Lower lobe of right lung (tissue), 2 donors: ENCODE results near the gene SSTR1. TPM values are rescaled to one million over a fixed set of nuclear protein-coding genes. Genes with fewer than 3 reads are reported as not detected.

Experiments
- ATAC-seq, 2 donors: fragments of 200-7000 bp; cut with Tn5 transposase; one replicate each; pipeline ENCODE4 v1.9.1; 2020 to 2022; ENCODE audit warnings: mild to moderate bottlenecking in 2 of 2, moderate library complexity in 2 of 2
- DNase-seq: peaks from one replicate; pipeline ENCODE4 v3.0.0-alpha.2; 2020
- H3K27ac ChIP-seq: fragments of 200-600 bp; one replicate; pipeline ENCODE4 v1.8.0; 2022
- H3K27me3 ChIP-seq: fragments of 200-600 bp; one replicate; pipeline ENCODE4 v1.8.0; 2022; ENCODE audit warnings: low read depth
- H3K36me3 ChIP-seq: fragments of 200-600 bp; one replicate; pipeline ENCODE4 v1.8.0; 2022; ENCODE audit warnings: mild to moderate bottlenecking
- H3K4me1 ChIP-seq: fragments of 200-600 bp; one replicate; pipeline ENCODE4 v1.8.0; 2022
- H3K4me3 ChIP-seq: fragments of 200-600 bp; one replicate; pipeline ENCODE4 v1.8.0; 2022; ENCODE audit warnings: mild to moderate bottlenecking
- H3K9me3 ChIP-seq: fragments of 200-600 bp; one replicate; pipeline ENCODE4 v1.8.0; 2022
- intact Hi-C: fragments of 100-400 bp; cut with DNase I; formaldehyde crosslinking; loops from one replicate; pipeline ENCODE4 v1.11.0; 2022
- total RNA-seq: library from RNA; stranded (reverse); fragmentation: NEBNext Ultra II Directional; extraction: Animal tissue kit (Norgen Biotek cat#: 25700); gene quantifications from one replicate; pipeline ENCODE4 v1.2.1, GENCODE V29; 2021
- TF ChIP-seq, protein P1 (sequence below): fragments of 200-600 bp; IDR thresholded peaks from one replicate; pipeline ENCODE4 v1.8.0; 2022; ENCODE audit warnings: antibody characterized with exemption, mild to moderate bottlenecking
- donor health status: DM: no; HTN: yes; CAD: no; lungs with severe emphysema.

Gene SSTR1
- total RNA-seq, 1 donor from 2014 or later, result 8.7 TPM

DNA sequence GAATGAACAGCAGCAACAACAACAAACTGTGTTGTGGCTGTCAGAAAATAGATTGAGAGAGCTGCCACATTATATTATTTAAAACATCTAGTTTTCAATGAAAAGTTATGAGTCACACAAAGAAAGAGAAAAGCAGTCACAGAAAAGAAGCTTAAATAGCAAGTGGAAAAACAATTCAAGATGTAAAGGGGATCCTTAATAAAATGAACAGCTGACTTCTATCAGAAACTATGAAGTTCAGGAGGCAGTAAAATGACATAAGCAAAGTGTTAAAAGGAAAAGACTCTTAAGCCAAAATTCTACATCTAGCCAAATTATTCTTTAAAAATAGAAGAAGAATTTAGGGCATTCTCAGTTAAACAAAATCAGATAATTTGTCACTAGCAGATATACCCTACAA, 42.6 kb downstream of the SSTR1 start:
- Histone ChIP-seq H3K36me3 (no peaks in the 10 kb centered on the region), H3K4me3 (peak overlapping the region; percentile 56), H3K27ac (no peak overlapping the region), H3K27me3 (peaks cover 1% of the 10 kb centered on the region), H3K4me1 (no peaks in the 10 kb centered on the region), H3K9me3 (no peaks in the 10 kb centered on the region)
- DNase-seq (no peak), ATAC-seq (no peak)
- TF ChIP-seq, protein P1, sequence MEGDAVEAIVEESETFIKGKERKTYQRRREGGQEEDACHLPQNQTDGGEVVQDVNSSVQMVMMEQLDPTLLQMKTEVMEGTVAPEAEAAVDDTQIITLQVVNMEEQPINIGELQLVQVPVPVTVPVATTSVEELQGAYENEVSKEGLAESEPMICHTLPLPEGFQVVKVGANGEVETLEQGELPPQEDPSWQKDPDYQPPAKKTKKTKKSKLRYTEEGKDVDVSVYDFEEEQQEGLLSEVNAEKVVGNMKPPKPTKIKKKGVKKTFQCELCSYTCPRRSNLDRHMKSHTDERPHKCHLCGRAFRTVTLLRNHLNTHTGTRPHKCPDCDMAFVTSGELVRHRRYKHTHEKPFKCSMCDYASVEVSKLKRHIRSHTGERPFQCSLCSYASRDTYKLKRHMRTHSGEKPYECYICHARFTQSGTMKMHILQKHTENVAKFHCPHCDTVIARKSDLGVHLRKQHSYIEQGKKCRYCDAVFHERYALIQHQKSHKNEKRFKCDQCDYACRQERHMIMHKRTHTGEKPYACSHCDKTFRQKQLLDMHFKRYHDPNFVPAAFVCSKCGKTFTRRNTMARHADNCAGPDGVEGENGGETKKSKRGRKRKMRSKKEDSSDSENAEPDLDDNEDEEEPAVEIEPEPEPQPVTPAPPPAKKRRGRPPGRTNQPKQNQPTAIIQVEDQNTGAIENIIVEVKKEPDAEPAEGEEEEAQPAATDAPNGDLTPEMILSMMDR, result no peak
- intact Hi-C loops, result no loop called here

GRCh38 chr14:38252066-38252710, 44.5 kb downstream of the SSTR1 start:
- no peaks in the 10 kb centered on the region for H3K4me1 ChIP-seq
- H3K27me3 ChIP-seq, result peaks cover 12% of the 10 kb centered on the region
- no peak for DNase-seq
- H3K9me3 ChIP-seq, result no peaks in the 10 kb centered on the region
- intact Hi-C loops, result no loop called here
- no peak for ATAC-seq
- peak overlapping the region; percentile 43 for H3K27ac ChIP-seq
- H3K36me3 ChIP-seq, result no peaks in the 10 kb centered on the region
- H3K4me3 ChIP-seq, result peak overlapping the region; percentile 56
- TF ChIP-seq, protein P1, result no peak

DNA sequence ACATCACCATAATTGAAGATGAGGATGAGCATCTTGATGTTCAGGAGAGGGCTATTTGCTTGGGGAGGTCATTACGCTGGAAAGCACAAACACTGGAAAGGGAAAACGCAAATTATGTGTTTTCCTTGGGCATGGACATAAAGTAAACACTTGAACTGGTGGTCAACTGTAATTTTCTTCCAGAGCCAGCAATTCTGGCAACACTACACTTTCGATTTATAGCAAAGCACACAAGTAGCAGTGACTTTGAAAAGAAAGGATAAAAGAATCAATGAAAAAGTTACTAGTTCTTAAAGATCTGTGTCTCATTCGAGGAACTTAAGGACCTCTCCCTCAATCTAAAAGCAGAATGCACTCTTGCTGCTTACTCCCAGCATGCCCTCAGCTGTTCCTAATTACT, 46.0 kb downstream of the SSTR1 start:
- intact Hi-C loops, result no loop called here
- H3K4me3 ChIP-seq, result peak overlapping the region; percentile 56
- TF ChIP-seq, protein P1, result no peak
- H3K4me1 ChIP-seq, result no peaks in the 10 kb centered on the region
- H3K36me3 ChIP-seq, result no peaks in the 10 kb centered on the region
- ATAC-seq (no peak), DNase-seq (no peak)
- H3K27ac ChIP-seq, result peak overlapping the region; percentile 89
- no peaks in the 10 kb centered on the region for H3K9me3 ChIP-seq
- H3K27me3 ChIP-seq, result peaks cover 12% of the 10 kb centered on the region

- Histone ChIP-seq H3K9me3 (no peaks in the 10 kb centered on the region), H3K27ac (peak overlapping the region; percentile 89), H3K4me3 (peak overlapping the region; percentile 56), H3K27me3 (peaks cover 12% of the 10 kb centered on the region), H3K4me1 (no peaks in the 10 kb centered on the region), H3K36me3 (no peaks in the 10 kb centered on the region)
- ATAC-seq (peak; percentile 6 to 43), DNase-seq (no peak)
- intact Hi-C loops, result no loop called here
- TF ChIP-seq, protein P1, result no peak
Measured at GRCh38 chr14:38254571-38255407, 47.1 kb downstream of the SSTR1 start.

DNA sequence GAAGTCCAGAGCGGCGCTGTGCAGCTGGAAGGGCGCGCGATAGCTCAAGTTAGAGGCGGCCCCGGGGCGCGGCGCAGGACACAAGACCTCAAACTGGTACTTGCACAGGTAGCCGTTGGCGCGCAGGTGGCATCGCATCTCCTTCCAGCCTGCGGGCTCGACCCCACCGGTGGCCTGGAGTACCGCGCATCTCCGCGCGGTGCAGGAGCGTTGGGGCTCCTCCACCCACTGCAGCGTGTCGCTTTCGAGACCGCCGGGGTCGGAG, 47.6 kb downstream of the SSTR1 start:
- Histone ChIP-seq H3K9me3 (no peaks in the 10 kb centered on the region), H3K36me3 (no peaks in the 10 kb centered on the region), H3K27me3 (peaks cover 12% of the 10 kb centered on the region), H3K4me3 (peak overlapping the region; percentile 56), H3K4me1 (no peaks in the 10 kb centered on the region), H3K27ac (peak overlapping the region; percentile 89)
- TF ChIP-seq, protein P1, result no peak
- intact Hi-C loops, result no loop called here
- peak; percentile 45 for ATAC-seq
- DNase-seq, result peak; percentile 51
